GM10266 (cell line): Measurements from ENCODE around the gene COX10.

Experiments
- DNase-seq: peaks from one replicate; pipeline ENCODE4 v3.0.0; 2012; ENCODE audit errors: extremely low spot score
- CTCF ChIP-seq: IDR thresholded peaks from 2 replicates; pipeline ENCODE4 v1.5.1; 2012; ENCODE audit warnings: mild to moderate bottlenecking, low read depth; ENCODE audit not compliant: control insufficient read depth, insufficient read depth; ENCODE audit errors: missing control alignments

COX10 gene

DNA sequence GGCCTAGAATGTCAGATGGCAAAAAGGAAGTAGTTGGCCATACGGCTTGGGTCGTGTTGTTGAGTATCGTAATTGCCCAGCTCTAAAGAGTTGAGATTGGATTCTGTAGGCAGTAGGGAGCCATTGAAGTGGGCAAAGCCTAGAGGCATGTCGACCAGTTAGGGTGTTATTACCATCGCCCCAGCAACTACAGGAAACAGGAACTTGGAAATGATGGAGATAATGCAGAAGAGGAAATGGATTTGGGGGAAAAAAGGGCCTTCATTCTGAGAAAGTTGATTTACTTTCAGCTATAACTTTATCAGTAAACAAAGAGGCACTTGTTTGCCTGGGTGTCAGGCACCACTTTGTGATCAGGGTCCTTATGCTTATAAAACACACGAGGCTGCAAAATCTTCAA is 52.6 kb downstream of the COX10 start:
- no peak for TF ChIP-seq CTCF
- DNase-seq: no peak

GRCh38 chr17:14123619-14124278 is 54.4 kb downstream of the COX10 start:
- TF ChIP-seq CTCF: no peak
- DNase-seq: no peak

GRCh38 chr17:14124854-14125253 is 55.5 kb downstream of the COX10 start:
- DNase-seq: no peak

DNA sequence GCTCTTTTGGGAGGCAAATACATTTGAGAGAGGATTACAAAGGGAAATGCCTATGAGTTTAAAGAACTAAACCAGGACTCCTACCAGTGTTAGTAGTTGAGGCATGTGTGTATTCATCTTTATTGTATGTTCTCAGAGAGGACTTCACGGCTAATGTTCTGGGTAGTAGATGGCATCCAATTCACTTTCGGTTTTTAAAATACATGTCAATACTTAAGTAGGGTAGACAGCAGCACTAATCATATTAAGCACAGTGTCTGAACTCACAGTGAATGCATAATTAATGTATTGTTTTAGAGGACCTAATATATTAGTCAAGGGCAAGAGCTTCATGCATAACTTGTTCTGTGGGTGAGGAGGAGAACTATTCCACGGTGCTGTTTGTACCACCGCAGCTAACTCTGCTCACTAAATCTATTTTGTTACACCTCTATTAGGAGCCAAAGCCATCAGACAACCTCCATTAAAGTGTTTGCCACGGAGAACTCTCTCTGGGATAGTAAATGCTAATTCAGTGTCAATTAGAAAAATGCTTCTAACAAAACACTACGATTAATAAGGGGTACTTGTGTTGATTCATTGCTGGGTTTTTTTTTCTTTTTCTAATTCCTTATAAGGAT is 56.3 kb downstream of the COX10 start:
- DNase-seq: no peak

More at GRCh38 chr17:14124854-14125253, 55.5 kb downstream of the COX10 start:
- TF ChIP-seq CTCF: no peak

GRCh38 chr17:14133104-14133503 is 63.8 kb downstream of the COX10 start:
- DNase-seq: no peak
- TF ChIP-seq CTCF: no peak

More for the DNA sequence above, 56.3 kb downstream of the COX10 start:
- no peak for TF ChIP-seq CTCF

DNA sequence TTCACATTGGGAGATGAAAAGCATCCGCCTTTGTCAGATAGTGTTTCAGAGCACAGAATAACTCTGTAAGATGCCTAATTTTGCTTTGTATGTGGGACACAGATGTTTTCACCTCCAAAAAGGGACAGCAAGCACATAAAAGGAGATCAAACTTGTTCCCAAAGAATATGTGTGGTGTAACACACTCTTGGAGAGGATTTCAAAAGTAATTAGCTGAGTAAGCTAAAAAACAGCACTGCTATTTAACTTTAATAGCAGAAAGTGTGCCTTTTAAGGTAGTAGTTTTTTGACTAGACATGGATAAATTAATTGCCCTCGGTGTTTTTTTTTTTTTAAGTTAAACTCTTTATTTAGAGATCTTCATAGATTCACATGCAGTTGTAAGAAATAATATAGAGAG is 65.2 kb downstream of the COX10 start:
- DNase-seq: no peak
- no peak for TF ChIP-seq CTCF

DNA sequence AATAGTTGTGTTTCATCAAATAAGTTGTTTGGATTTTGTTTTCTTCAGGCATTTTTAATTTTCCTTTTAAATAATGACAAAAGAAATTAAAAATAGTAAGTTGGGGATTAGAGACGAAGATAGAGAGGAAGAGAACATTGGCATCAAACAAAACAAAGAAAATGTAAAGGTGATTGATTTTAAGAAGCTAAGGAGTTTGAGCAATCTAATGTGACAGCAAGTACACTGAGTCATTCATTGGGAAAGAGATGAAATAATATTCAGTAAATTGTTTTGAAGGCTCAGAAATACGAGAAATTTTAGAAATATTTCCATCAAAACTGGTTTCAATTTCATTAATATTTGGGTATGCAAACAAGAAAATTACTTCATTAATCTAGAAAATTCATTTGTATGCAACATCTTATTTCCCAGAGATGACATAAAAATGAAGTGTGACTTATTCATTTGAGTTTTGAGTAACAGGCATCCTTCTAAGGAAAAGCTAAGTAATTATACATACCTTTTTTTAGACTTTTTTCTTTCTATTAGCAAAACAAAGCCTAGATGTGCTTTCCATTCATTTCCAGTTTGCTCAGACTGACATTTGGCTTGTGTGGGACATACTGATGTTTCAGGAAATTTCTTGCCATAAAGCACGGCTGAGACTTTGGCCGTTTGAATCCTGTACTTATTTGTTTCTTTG is 66.7 kb downstream of the COX10 start:
- DNase-seq: no peak
- TF ChIP-seq CTCF: no peak
